ENCODE data around the gene CRYBG3. TPM values are rescaled to one million over a fixed set of nuclear protein-coding genes. Genes with fewer than 3 reads are reported as not detected.

The CRYBG3 gene
- total RNA-seq, 4 donors from 2014 or later, result 17.4 to 41.5 (median 38.1) TPM

- DNase-seq, result no peak
- H3K4me3 ChIP-seq, result no peak overlapping the region
- no peaks in the 10 kb centered on the region for H3K9me3 ChIP-seq
- no peaks in the 10 kb centered on the region for H3K4me1 ChIP-seq
- H3K27me3 ChIP-seq, result no peaks in the 10 kb centered on the region
- intact Hi-C loops (cut with DNase I; ENCODE audit: low total_unique reads), result no loop called here
- no peak for TF ChIP-seq POLR2A (IDR thresholded peaks at IDR 0.05)
- no peak for TF ChIP-seq CTCF (IDR thresholded peaks at IDR 0.05)
- no peak overlapping the region for H3K27ac ChIP-seq
- H3K36me3 ChIP-seq, result no peaks in the 10 kb centered on the region
Measured at GRCh38 chr3:97934980-97935695, 113.3 kb downstream of the CRYBG3 start.

GRCh38 chr3:97935842-97936241 lies 114.0 kb downstream of the CRYBG3 start:
- no peaks in the 10 kb centered on the region for H3K4me1 ChIP-seq
- no peaks in the 10 kb centered on the region for H3K36me3 ChIP-seq
- no peaks in the 10 kb centered on the region for H3K27me3 ChIP-seq
- no peak overlapping the region for H3K27ac ChIP-seq
- intact Hi-C loops (cut with DNase I; ENCODE audit: low total_unique reads), result no loop called here
- H3K4me3 ChIP-seq, result no peak overlapping the region
- no peaks in the 10 kb centered on the region for H3K9me3 ChIP-seq
- no peak for DNase-seq
- TF ChIP-seq CTCF (IDR thresholded peaks at IDR 0.05), result no peak

- H3K27me3 ChIP-seq, result no peaks in the 10 kb centered on the region
- DNase-seq, result no peak
- no peak overlapping the region for H3K27ac ChIP-seq
- no peaks in the 10 kb centered on the region for H3K36me3 ChIP-seq
- no peaks in the 10 kb centered on the region for H3K9me3 ChIP-seq
- TF ChIP-seq POLR2A (IDR thresholded peaks at IDR 0.05), result no peak
- TF ChIP-seq CTCF (IDR thresholded peaks at IDR 0.05), result no peak
- H3K4me1 ChIP-seq, result no peaks in the 10 kb centered on the region
- no peak overlapping the region for H3K4me3 ChIP-seq
- intact Hi-C loops (cut with DNase I; ENCODE audit: low total_unique reads), result no loop called here
Measured at GRCh38 chr3:97937205-97937604, 115.4 kb downstream of the CRYBG3 start.

GRCh38 chr3:97938444-97938843 lies 116.6 kb downstream of the CRYBG3 start:
- Histone ChIP-seq H3K4me1 (no peaks in the 10 kb centered on the region), H3K27me3 (no peaks in the 10 kb centered on the region), H3K36me3 (no peaks in the 10 kb centered on the region), H3K9me3 (no peaks in the 10 kb centered on the region), H3K4me3 (no peak overlapping the region), H3K27ac (no peak overlapping the region)
- intact Hi-C loops (cut with DNase I; ENCODE audit: low total_unique reads), result no loop called here
- TF ChIP-seq CTCF (IDR thresholded peaks at IDR 0.05) (no peak), POLR2A (IDR thresholded peaks at IDR 0.05) (no peak)
- no peak for DNase-seq

- H3K36me3 ChIP-seq, result no peaks in the 10 kb centered on the region
- H3K4me1 ChIP-seq, result no peaks in the 10 kb centered on the region
- no peaks in the 10 kb centered on the region for H3K9me3 ChIP-seq
- no peaks in the 10 kb centered on the region for H3K27me3 ChIP-seq
- DNase-seq, result no peak
- no peak overlapping the region for H3K27ac ChIP-seq
- no peak for TF ChIP-seq POLR2A (IDR thresholded peaks at IDR 0.05)
- TF ChIP-seq CTCF (IDR thresholded peaks at IDR 0.05), result no peak
- intact Hi-C loops (cut with DNase I; ENCODE audit: low total_unique reads), result no loop called here
- no peak overlapping the region for H3K4me3 ChIP-seq
Measured at GRCh38 chr3:97939401-97939800, 117.6 kb downstream of the CRYBG3 start.
